ENCODE measurements around the gene ACAA1.

Gene ACAA1

GRCh38 chr3:38118421-38119247 lies 18.3 kb downstream of the ACAA1 start:
- DNase-seq (ENCODE audit: low spot score), result no peak

GRCh38 chr3:38117748-38118420 lies 19.0 kb downstream of the ACAA1 start:
- DNase-seq (ENCODE audit: low spot score), result peak; percentile 68

- peak; percentile 71 for DNase-seq (ENCODE audit: low spot score)
These were observed 19.7 kb downstream of the ACAA1 start for GRCh38 chr3:38117163-38117716.

GRCh38 chr3:38116471-38117162 lies 20.3 kb downstream of the ACAA1 start:
- peak; percentile 41 for DNase-seq (ENCODE audit: low spot score)

- no peak for DNase-seq (ENCODE audit: low spot score)
These were observed 21.1 kb downstream of the ACAA1 start for GRCh38 chr3:38115645-38116427.

- peak; percentile 47 for DNase-seq (ENCODE audit: low spot score)
These were observed 21.9 kb downstream of the ACAA1 start for GRCh38 chr3:38114875-38115644.

- no peak for DNase-seq (ENCODE audit: low spot score)
These were observed 22.7 kb downstream of the ACAA1 start for GRCh38 chr3:38114052-38114874.

- no peak for DNase-seq (ENCODE audit: low spot score)
These were observed 24.6 kb downstream of the ACAA1 start for GRCh38 chr3:38112378-38112761.

GRCh38 chr3:38111696-38112377 lies 25.1 kb downstream of the ACAA1 start:
- no peak for DNase-seq (ENCODE audit: low spot score)

- DNase-seq (ENCODE audit: low spot score), result no peak
These were observed 25.7 kb downstream of the ACAA1 start for GRCh38 chr3:38111201-38111600.

- DNase-seq (ENCODE audit: low spot score), result no peak
These were observed 26.4 kb downstream of the ACAA1 start for GRCh38 chr3:38110314-38111050.

GRCh38 chr3:38109580-38110313 lies 27.2 kb downstream of the ACAA1 start:
- no peak for DNase-seq (ENCODE audit: low spot score)

- DNase-seq (ENCODE audit: low spot score), result no peak
These were observed 28.0 kb downstream of the ACAA1 start for GRCh38 chr3:38108649-38109579.

- no peak for DNase-seq (ENCODE audit: low spot score)
These were observed 28.8 kb downstream of the ACAA1 start for GRCh38 chr3:38107911-38108648.

GRCh38 chr3:38105525-38105924 lies 31.4 kb downstream of the ACAA1 start:
- DNase-seq (ENCODE audit: low spot score), result no peak

GRCh38 chr3:38102444-38102814 lies 34.5 kb downstream of the ACAA1 start:
- no peak for DNase-seq (ENCODE audit: low spot score)
